ENCODE results near the gene C4orf50. TPM values are rescaled to one million over a fixed set of nuclear protein-coding genes. Genes with fewer than 3 reads are reported as not detected.

The C4orf50 gene
- total and polyA plus RNA-seq, 2 of the 4 experiments (the other 2 are of a cell fraction) = not detected

DNA sequence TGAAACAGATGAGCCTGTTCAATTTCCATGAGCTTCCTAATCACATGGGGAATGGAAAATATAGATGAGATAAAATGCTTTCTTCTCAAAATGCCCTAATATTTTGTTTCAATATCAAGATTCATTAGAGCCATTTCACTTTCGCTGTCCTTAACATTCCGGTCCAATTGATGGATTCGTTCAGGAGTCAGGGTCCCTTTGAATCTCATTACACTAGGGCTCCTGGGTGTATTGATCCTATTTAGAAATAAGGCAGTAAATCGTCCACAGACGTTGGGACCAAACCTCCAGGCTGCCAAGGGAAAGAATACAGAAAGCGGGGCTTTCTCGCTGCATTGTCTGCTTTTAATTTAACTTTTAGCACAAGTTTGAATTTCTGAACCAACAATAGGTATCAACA is 104.8 kb downstream of the C4orf50 start:
- in situ Hi-C loops (cut with MboI; ENCODE audit: low sequenced_read_pairs) (no loop called here), dilution Hi-C loops (cut with HindIII; ENCODE audit: low sequenced_read_pairs, unreplicated experiment) (no loop called here), intact Hi-C loops (cut with micrococcal nuclease) (no loop called here)
- WGBS, 2 experiments (ENCODE audit: extremely low coverage in 2 of 2, insufficient read length in 1 of 2) = no CpG with 5 or more reads among the region's 7 CpGs
- Histone ChIP-seq H3K36me3 (ENCODE audit: control insufficient read depth, insufficient read depth, low read length) (no peaks in the 10 kb centered on the region), H3K56ac (ENCODE audit: extremely low read depth, insufficient read depth, low read length) (no peak overlapping the region), H4K20me1 (ENCODE audit: insufficient read depth, low read length) (no peaks in the 10 kb centered on the region), H2AK5ac (ENCODE audit: low read depth, low read length) (no peak overlapping the region), H3K14ac (replicated peaks; ENCODE audit: low read depth, low read length) (no peak overlapping the region), H4K5ac (ENCODE audit: low read depth, low read length) (no peak overlapping the region), H3K79me1 (ENCODE audit: low read depth in 1 of 2, low read length in 2 of 2) (no peaks in the 10 kb centered on the region), H3K4me2 (ENCODE audit: low read depth, low read length) (no peak overlapping the region), H4K8ac (ENCODE audit: low read depth in 2 of 2, low read length in 2 of 2) (no peak overlapping the region), H2BK15ac (ENCODE audit: low read depth, low read length) (no peak overlapping the region), H2BK20ac (ENCODE audit: low read depth, low read length) (no peak overlapping the region), H2AFZ (replicated peaks; ENCODE audit: low read length, poor library complexity) (no peak overlapping the region), H3K18ac (ENCODE audit: low read depth, low read length) (no peak overlapping the region), H3K9me1 (ENCODE audit: insufficient read depth, low read length) (no peaks in the 10 kb centered on the region), H3K27ac (ENCODE audit: insufficient read depth, low read length) (no peak overlapping the region), H2BK120ac (ENCODE audit: low read depth, low read length) (no peak overlapping the region), H3K23ac (ENCODE audit: low read depth, low read length) (no peak overlapping the region), H3K4ac (ENCODE audit: low read depth, low read length) (no peak overlapping the region), H3K27me3 (ENCODE audit: control insufficient read depth, insufficient read depth, low read length) (peaks cover 1% of the 10 kb centered on the region; the same call in 1 of the 2 replicates), H3K9ac (ENCODE audit: low read depth, low read length) (no peak overlapping the region), H2BK5ac (ENCODE audit: low read depth, low read length, poor library complexity, severe bottlenecking) (no peak overlapping the region), H2AK9ac (replicated peaks; ENCODE audit: low read depth, low read length, poor library complexity) (no peak overlapping the region), H3K4me1 (ENCODE audit: control insufficient read depth, insufficient read depth, low read length) (no peaks in the 10 kb centered on the region), H3K9me3 (ENCODE audit: control insufficient read depth, insufficient read depth, low read length) (no peaks in the 10 kb centered on the region), H4K91ac (ENCODE audit: insufficient read depth, low read depth, low read length) (no peak overlapping the region), H3K4me3 (ENCODE audit: insufficient read depth, low read depth, low read length) (no peak overlapping the region)
- ChIA-PET POLR2A (ENCODE audit: unreplicated experiment) (no interaction called here), CTCF (no interaction called here)
- no peak for DNase-seq
- no peak for ATAC-seq (ENCODE audit: low read depth)
- TF ChIP-seq MAFK (IDR thresholded peaks at IDR 0.05; ENCODE audit: low read depth, low read length) (no peak), USF2 (IDR thresholded peaks at IDR 0.05; ENCODE audit: low read depth, low read length) (no peak), FOS (IDR thresholded peaks at IDR 0.05; ENCODE audit: low read depth, low read length) (no peak), MXI1 (IDR thresholded peaks at IDR 0.05; ENCODE audit: borderline replicate concordance, low read depth, low read length) (no peak), CEBPB (IDR thresholded peaks at IDR 0.05; ENCODE audit: low read depth, low read length) (no peak), CTCF (conservative IDR thresholded peaks at IDR 0.05; ENCODE audit: low read depth, low read length) (no peak), RFX5 (IDR thresholded peaks at IDR 0.05; ENCODE audit: low read depth, low read length) (no peak), CHD1 (IDR thresholded peaks at IDR 0.05; ENCODE audit: low read depth, low read length) (no peak), RAD21 (IDR thresholded peaks at IDR 0.05; ENCODE audit: low read length) (no peak), MAZ (IDR thresholded peaks at IDR 0.05; ENCODE audit: borderline replicate concordance, low read depth, low read length) (no peak), SMC3 (IDR thresholded peaks at IDR 0.05; ENCODE audit: low read depth, low read length) (no peak), RCOR1 (IDR thresholded peaks at IDR 0.05; ENCODE audit: insufficient replicate concordance, low read length) (no peak), POLR2A (IDR thresholded peaks at IDR 0.05; ENCODE audit: low read depth, low read length) (no peak), BHLHE40 (IDR thresholded peaks at IDR 0.05; ENCODE audit: low read depth, low read length) (no peak), NFE2L2 (IDR thresholded peaks at IDR 0.05; ENCODE audit: low read depth, low read length) (no peak), ELK1 (IDR thresholded peaks at IDR 0.05; ENCODE audit: borderline replicate concordance, low read depth, low read length) (no peak)
- BruUV-seq (replicated peaks) = no TSS peak

All from IMR-90 (cell line).